Measurements from ENCODE around the gene CAPN10. TPM values are rescaled to one million over a fixed set of nuclear protein-coding genes. Genes with fewer than 3 reads are reported as not detected.
A peak's percentile ranks its signal among the peaks of the same experiment; 100 is the strongest.

The CAPN10 gene
- total RNA-seq, 2 donors from 2014 or later, result 25.5 to 68.4 TPM

GRCh38 chr2:240551811-240552210, 34.7 kb upstream of the CAPN10 start:
- Histone ChIP-seq H3K27ac (no peak overlapping the region), H3K4me1 (replicated peaks) (no peaks in the 10 kb centered on the region), H3K9me3 (no peaks in the 10 kb centered on the region), H3K4me3 (no peak overlapping the region), H3K27me3 (replicated peaks; ENCODE audit: insufficient read depth) (no peaks in the 10 kb centered on the region), H3K36me3 (no peaks in the 10 kb centered on the region)
- WGBS, result 0% methylated on average over 1 of the region's 1 CpG
- intact Hi-C loops (cut with DNase I), result no loop called here
- no peak for TF ChIP-seq POLR2A (IDR thresholded peaks at IDR 0.05)
- no peak for TF ChIP-seq POLR2AphosphoS5 (IDR thresholded peaks at IDR 0.05)
- no peak for TF ChIP-seq CTCF (IDR thresholded peaks at IDR 0.05)
- peak; percentile 1 for DNase-seq (ENCODE audit: low spot score)

GRCh38 chr2:240553956-240554480, 32.5 kb upstream of the CAPN10 start:
- DNase-seq (ENCODE audit: low spot score), result peak; percentile 2
- H3K27ac ChIP-seq, result no peak overlapping the region
- intact Hi-C loops (cut with DNase I), result no loop called here
- H3K9me3 ChIP-seq, result no peaks in the 10 kb centered on the region
- 93% methylated on average over 7 of the region's 7 CpGs for WGBS
- no peak overlapping the region for H3K4me3 ChIP-seq
- H3K27me3 ChIP-seq (replicated peaks; ENCODE audit: insufficient read depth), result no peaks in the 10 kb centered on the region
- peaks cover 6% of the 10 kb centered on the region for H3K4me1 ChIP-seq (replicated peaks)
- no peak for TF ChIP-seq POLR2A (IDR thresholded peaks at IDR 0.05)
- no peak for TF ChIP-seq POLR2AphosphoS5 (IDR thresholded peaks at IDR 0.05)
- no peak for TF ChIP-seq CTCF (IDR thresholded peaks at IDR 0.05)
- no peaks in the 10 kb centered on the region for H3K36me3 ChIP-seq

- TF ChIP-seq POLR2AphosphoS5 (IDR thresholded peaks at IDR 0.05) (no peak), CTCF (IDR thresholded peaks at IDR 0.05) (no peak), POLR2A (IDR thresholded peaks at IDR 0.05) (no peak)
- Histone ChIP-seq H3K4me1 (replicated peaks) (peaks cover 6% of the 10 kb centered on the region), H3K9me3 (no peaks in the 10 kb centered on the region), H3K36me3 (no peaks in the 10 kb centered on the region), H3K27ac (no peak overlapping the region), H3K4me3 (no peak overlapping the region), H3K27me3 (replicated peaks; ENCODE audit: insufficient read depth) (no peaks in the 10 kb centered on the region)
- intact Hi-C loops (cut with DNase I), result no loop called here
- WGBS, result 91% methylated on average over 17 of the region's 17 CpGs
- DNase-seq (ENCODE audit: low spot score), result peak; percentile 2
These were observed 31.6 kb upstream of the CAPN10 start for GRCh38 chr2:240554767-240555493.

GRCh38 chr2:240555541-240556250, 30.8 kb upstream of the CAPN10 start:
- H3K36me3 ChIP-seq, result no peaks in the 10 kb centered on the region
- WGBS, result 95% methylated on average over 15 of the region's 16 CpGs
- peak; percentile 3 for DNase-seq (ENCODE audit: low spot score)
- H3K27ac ChIP-seq, result no peak overlapping the region
- H3K4me3 ChIP-seq, result no peak overlapping the region
- no peaks in the 10 kb centered on the region for H3K9me3 ChIP-seq
- peaks cover 6% of the 10 kb centered on the region for H3K4me1 ChIP-seq (replicated peaks)
- intact Hi-C loops (cut with DNase I), result no loop called here
- TF ChIP-seq CTCF (IDR thresholded peaks at IDR 0.05) (no peak), POLR2AphosphoS5 (IDR thresholded peaks at IDR 0.05) (no peak), POLR2A (IDR thresholded peaks at IDR 0.05) (no peak)
- H3K27me3 ChIP-seq (replicated peaks; ENCODE audit: insufficient read depth), result no peaks in the 10 kb centered on the region

Data from prostate gland (tissue), 2 donors.